Fibroblast of the aortic adventitia (primary cell): ENCODE data around the gene BBS7. TPM values are rescaled to one million over a fixed set of nuclear protein-coding genes. Genes with fewer than 3 reads are reported as not detected.

Source experiments
- DNase-seq: peaks from one replicate; pipeline ENCODE4 v3.0.0-alpha.2; 2010; ENCODE audit warnings: low read depth
- H3K4me3 ChIP-seq: 2 replicates; pipeline ENCODE4 v1.5.1; 2011; ENCODE audit warnings: low read depth, mild to moderate bottlenecking, control low read depth, low read length, moderate library complexity
- total RNA-seq: library from RNA; depleted of rRNA; stranded (reverse); fragments of >200 nt; gene quantifications from 2 replicates; pipeline ENCODE4 v1.2.3, GENCODE V29; 2012; ENCODE audit warnings: low replicate concordance
- TF ChIP-seq, protein P1 (sequence below): IDR thresholded peaks from 2 replicates; pipeline ENCODE4 v1.5.1; 2011; ENCODE audit warnings: mild to moderate bottlenecking, low read length, control low read depth, inconsistent platforms; ENCODE audit not compliant: insufficient read depth

The BBS7 gene
- total RNA-seq, 1 donor = 24.3 TPM

DNA sequence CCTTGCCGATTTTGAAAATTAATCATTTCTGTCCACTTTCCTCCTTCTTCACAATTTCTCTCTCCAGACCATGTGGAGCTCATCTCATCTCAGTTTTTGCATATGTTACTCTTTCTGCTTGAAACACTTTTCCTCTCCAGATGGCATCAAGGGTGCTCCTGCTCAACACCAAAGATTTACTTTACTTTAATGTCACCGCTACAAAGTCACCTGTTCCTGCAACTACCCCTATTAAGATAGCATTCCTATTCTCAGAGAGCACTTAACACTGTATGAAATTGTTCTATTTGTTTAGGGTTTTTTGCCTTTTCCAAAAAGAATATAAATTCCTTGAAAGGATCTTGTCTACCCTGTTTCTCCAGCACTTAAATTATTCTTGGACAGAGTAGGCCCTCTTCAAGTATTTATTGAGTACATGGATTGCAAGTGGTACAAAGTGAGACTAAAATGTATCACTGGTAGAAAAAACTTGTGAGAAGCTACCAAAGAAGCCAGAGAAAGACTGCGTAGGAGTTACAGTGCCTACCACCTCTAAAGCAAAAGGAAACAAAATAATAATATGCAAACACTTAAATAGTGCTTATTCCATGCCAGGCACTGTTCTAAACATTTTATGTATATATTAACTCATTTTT is 70.3 kb downstream of the BBS7 start:
- TF ChIP-seq, protein P1, sequence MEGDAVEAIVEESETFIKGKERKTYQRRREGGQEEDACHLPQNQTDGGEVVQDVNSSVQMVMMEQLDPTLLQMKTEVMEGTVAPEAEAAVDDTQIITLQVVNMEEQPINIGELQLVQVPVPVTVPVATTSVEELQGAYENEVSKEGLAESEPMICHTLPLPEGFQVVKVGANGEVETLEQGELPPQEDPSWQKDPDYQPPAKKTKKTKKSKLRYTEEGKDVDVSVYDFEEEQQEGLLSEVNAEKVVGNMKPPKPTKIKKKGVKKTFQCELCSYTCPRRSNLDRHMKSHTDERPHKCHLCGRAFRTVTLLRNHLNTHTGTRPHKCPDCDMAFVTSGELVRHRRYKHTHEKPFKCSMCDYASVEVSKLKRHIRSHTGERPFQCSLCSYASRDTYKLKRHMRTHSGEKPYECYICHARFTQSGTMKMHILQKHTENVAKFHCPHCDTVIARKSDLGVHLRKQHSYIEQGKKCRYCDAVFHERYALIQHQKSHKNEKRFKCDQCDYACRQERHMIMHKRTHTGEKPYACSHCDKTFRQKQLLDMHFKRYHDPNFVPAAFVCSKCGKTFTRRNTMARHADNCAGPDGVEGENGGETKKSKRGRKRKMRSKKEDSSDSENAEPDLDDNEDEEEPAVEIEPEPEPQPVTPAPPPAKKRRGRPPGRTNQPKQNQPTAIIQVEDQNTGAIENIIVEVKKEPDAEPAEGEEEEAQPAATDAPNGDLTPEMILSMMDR = no peak
- no peak overlapping the region for H3K4me3 ChIP-seq
- no peak for DNase-seq

DNA sequence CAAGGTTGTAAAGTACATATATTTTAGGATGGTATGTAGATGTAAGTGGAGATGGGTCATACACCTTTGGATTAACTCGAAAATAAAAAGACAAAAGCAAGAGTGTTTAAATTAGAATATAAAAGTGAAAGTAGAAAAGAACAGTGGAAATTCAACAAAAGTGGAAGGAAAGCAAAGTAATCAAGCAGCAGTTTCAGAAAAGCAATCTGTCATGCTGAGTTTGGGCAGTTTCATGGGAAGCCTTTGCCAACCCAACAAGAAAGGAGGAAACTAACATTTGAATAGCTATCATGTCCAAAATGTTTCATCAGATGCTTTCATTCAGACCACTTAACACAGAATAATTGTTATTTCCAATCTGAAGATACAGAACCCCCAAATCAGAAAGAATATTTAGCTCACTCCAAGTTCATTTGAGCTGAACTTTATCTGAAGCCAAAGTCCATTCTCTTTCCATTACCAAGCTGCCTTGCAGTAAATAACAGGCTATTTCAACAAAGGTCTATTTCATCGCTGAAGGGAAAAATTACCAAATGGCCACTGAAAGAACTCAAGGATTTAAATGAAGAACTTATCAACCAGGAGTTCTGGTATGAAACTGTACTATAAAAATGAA is 71.0 kb downstream of the BBS7 start:
- DNase-seq = no peak
- no peak overlapping the region for H3K4me3 ChIP-seq
- TF ChIP-seq, protein P1 = no peak

DNA sequence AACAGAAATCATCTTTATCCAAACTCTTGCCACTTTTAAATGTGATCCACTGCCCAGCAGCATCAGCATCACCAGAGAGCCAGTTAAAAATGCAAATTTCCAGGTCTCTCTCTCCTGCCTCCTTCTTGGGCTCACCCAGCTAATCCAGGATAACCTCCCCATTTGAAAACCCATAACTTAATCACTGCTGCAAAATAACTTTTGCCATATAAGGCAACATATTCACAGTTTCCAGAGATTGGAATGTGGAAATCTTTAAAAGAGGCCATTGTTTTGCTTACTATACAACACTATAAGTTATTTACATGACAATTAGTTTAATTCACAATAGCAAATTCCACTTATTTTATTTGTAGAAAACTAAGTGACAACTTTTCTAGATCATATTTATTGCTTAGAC is 74.0 kb downstream of the BBS7 start:
- DNase-seq = no peak
- TF ChIP-seq, protein P1 = no peak
- H3K4me3 ChIP-seq = no peak overlapping the region

DNA sequence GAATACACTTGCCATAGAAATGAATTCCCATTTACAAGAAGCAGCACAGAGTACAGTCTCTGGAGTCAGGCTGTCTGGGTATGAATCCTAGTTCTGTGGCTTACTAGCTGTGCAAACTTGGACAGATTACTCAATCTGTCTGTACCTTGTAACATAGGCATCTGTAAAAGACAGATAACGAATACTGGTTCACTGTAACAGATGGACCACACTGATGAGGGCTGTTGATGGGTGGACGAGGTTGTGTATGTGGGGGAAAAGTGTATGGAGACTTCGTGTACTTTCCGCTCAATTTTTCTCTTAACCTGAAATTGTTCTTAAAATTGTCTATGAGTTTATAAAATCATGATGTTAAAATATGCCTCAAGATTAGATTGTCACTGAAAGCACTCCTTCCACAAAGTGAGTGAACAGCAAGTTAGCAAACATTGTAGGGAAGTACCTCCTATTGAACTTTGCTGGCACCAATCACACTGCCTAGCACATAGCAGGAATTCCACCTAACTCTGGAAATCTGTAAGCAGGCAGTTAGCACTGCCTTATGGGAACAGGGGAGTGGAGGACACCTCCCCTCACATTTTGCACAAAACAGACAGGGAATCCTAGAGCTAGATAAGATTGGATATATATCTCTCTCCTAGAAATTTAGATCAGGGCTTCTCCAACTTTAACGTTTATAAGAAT is 75.6 kb downstream of the BBS7 start:
- H3K4me3 ChIP-seq = no peak overlapping the region
- TF ChIP-seq, protein P1 = no peak
- peak; percentile 49 for DNase-seq

DNA sequence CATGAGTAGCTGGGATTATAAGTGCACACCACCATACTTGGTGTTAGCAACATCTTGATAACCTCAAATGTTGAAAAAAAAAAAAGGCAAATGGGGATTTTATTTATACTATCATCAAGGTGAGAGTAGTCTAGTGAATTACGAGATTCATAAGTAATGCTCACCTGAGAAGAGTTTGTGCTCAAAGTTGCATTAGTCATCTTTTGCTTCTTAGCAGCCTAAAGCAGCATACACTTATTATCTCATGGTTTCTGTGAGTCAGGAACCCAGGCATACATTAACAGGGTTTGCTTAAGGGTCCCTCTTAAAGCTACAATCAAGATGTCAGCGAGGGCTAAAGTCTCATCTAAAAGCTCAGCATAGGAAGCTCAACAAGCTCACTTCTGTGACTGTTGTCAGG is 77.3 kb downstream of the BBS7 start:
- TF ChIP-seq, protein P1 = no peak
- no peak for DNase-seq
- H3K4me3 ChIP-seq = no peak overlapping the region

DNA sequence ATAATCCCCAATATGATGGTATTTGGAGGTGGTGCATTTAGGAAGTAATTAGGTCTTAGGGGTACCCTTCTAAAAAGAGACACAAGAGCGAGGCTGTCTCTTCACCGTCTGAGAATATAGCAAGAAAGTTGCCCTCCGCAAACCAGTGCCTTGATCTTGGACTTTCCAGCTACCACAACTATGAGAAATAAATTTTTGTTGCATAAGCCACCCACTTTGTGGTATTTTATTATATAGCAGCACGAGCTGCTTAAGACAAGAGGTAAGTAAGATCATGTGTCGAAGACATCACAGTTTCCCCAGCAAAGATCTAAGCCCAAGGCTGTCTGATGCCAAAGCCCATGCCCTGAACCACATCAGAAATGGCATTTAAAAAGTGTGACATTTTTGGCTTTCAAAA is 78.8 kb downstream of the BBS7 start:
- TF ChIP-seq, protein P1 = no peak
- DNase-seq = no peak
- H3K4me3 ChIP-seq = no peak overlapping the region
